Mucosa of stomach (tissue), 1 donor: Measurements from ENCODE around the gene FBXO31.

Experiments
- H3K27me3 ChIP-seq: one replicate; pipeline ENCODE4 v1.7.0; 2013; ENCODE audit warnings: mild to moderate bottlenecking, low read length; ENCODE audit not compliant: control insufficient read depth, insufficient read depth
- H3K36me3 ChIP-seq: one replicate; pipeline ENCODE4 v1.7.0; 2013; ENCODE audit warnings: low read length; ENCODE audit not compliant: control insufficient read depth, insufficient read depth
- H3K4me1 ChIP-seq: one replicate; pipeline ENCODE4 v1.7.0; 2013; ENCODE audit warnings: mild to moderate bottlenecking, low read length; ENCODE audit not compliant: control insufficient read depth, insufficient read depth
- H3K4me3 ChIP-seq: one replicate; pipeline ENCODE4 v1.7.0; 2013; ENCODE audit warnings: low read length
- H3K9ac ChIP-seq: one replicate; pipeline ENCODE4 v1.7.0; 2013; ENCODE audit warnings: mild to moderate bottlenecking, low read length, moderate library complexity
- H3K9me3 ChIP-seq: one replicate; pipeline ENCODE4 v1.7.0; 2013; ENCODE audit warnings: mild to moderate bottlenecking, low read length, moderate library complexity; ENCODE audit not compliant: control insufficient read depth
- donor health status: Pancreatic carcinoma.

The FBXO31 gene

GRCh38 chr16:87321336-87322107 lies 62.1 kb downstream of the FBXO31 start:
- Histone ChIP-seq H3K4me3 (no peak overlapping the region), H3K36me3 (no peaks in the 10 kb centered on the region), H3K9me3 (no peaks in the 10 kb centered on the region), H3K4me1 (peaks cover 16% of the 10 kb centered on the region), H3K27me3 (no peaks in the 10 kb centered on the region), H3K9ac (no peak overlapping the region)

GRCh38 chr16:87320510-87321227 lies 62.9 kb downstream of the FBXO31 start:
- Histone ChIP-seq H3K9me3 (no peaks in the 10 kb centered on the region), H3K27me3 (no peaks in the 10 kb centered on the region), H3K9ac (no peak overlapping the region), H3K36me3 (no peaks in the 10 kb centered on the region), H3K4me3 (no peak overlapping the region), H3K4me1 (peaks cover 16% of the 10 kb centered on the region)

DNA sequence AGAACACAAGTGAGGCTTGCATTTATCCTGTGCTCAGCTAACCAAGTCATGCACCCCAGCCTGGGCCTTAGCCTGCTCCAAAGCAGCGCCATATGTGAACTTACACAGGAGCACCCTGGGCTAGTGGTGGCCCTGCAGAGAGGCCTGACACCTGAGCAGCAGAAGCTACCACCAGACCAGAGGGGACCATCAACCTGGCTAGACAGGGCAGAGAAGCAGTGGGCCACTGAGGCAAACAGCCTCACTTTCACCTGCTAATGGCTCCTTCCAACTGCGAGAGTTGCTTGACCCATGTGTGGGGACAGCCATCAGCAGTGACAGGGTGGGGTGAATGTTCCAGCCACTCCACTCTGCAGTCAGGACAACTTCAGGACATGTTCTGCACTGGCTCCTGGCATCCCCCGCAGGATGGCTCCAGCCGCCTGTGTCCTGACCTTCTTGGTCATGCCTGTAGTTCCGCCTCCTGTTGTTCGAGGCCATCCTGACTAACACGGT lies 63.5 kb downstream of the FBXO31 start:
- no peak overlapping the region for H3K9ac ChIP-seq
- H3K36me3 ChIP-seq = no peaks in the 10 kb centered on the region
- H3K9me3 ChIP-seq = no peaks in the 10 kb centered on the region
- peaks cover 15% of the 10 kb centered on the region for H3K4me1 ChIP-seq
- H3K4me3 ChIP-seq = no peak overlapping the region
- H3K27me3 ChIP-seq = no peaks in the 10 kb centered on the region

DNA sequence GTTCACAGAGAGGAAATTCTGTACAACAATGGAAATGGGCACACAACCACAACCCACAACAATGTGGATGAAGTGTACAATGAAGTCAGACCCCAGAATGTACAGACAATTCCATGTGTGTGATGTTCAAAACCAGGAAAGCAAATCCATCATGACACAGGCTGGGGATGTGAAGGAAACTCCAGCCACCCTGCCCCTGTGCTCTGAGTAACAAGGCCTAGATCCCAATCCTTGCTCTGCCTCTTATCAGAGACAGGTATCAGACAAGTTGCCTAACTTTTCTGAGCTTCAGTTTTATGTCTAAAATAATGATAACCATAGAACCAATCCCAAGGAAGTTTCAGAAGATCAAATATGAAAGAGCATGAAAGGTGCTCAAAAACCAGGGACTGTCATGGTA lies 64.6 kb downstream of the FBXO31 start:
- Histone ChIP-seq H3K27me3 (no peaks in the 10 kb centered on the region), H3K4me3 (no peak overlapping the region), H3K9me3 (no peaks in the 10 kb centered on the region), H3K4me1 (peaks cover 8% of the 10 kb centered on the region), H3K36me3 (no peaks in the 10 kb centered on the region), H3K9ac (no peak overlapping the region)

- Histone ChIP-seq H3K9ac (peak overlapping the region; percentile 98), H3K4me1 (peaks cover 8% of the 10 kb centered on the region), H3K27me3 (no peaks in the 10 kb centered on the region), H3K36me3 (no peaks in the 10 kb centered on the region), H3K4me3 (peak overlapping the region; percentile 71), H3K9me3 (no peaks in the 10 kb centered on the region)
Measured at GRCh38 chr16:87317750-87318644, 65.6 kb downstream of the FBXO31 start.

- peak within 1 kb of the TSS; percentile 71 for H3K4me3 ChIP-seq
- no peaks in the 10 kb centered on the region for H3K27me3 ChIP-seq
- H3K9ac ChIP-seq = peak within 1 kb of the TSS; percentile 98
- H3K36me3 ChIP-seq = no peaks in the 10 kb centered on the region
- peaks cover 8% of the 10 kb centered on the region for H3K4me1 ChIP-seq
- H3K9me3 ChIP-seq = no peaks in the 10 kb centered on the region
Measured at GRCh38 chr16:87316923-87317749, 66.4 kb downstream of the FBXO31 start, which contains the start of gene C16orf95. Gene C16orf95 (minus strand): TSS chr16:87317392. CDS start chr16:87317242, 150 bp downstream.

- H3K9ac ChIP-seq = peak overlapping the region; percentile 98
- H3K9me3 ChIP-seq = no peaks in the 10 kb centered on the region
- no peaks in the 10 kb centered on the region for H3K27me3 ChIP-seq
- no peaks in the 10 kb centered on the region for H3K36me3 ChIP-seq
- H3K4me3 ChIP-seq = no peak overlapping the region
- H3K4me1 ChIP-seq = peaks cover 8% of the 10 kb centered on the region
Measured at GRCh38 chr16:87316450-87316922, 67.1 kb downstream of the FBXO31 start.

GRCh38 chr16:87314990-87315420 lies 68.6 kb downstream of the FBXO31 start:
- Histone ChIP-seq H3K27me3 (no peaks in the 10 kb centered on the region), H3K36me3 (no peaks in the 10 kb centered on the region), H3K9me3 (no peaks in the 10 kb centered on the region), H3K4me1 (peaks cover 8% of the 10 kb centered on the region), H3K4me3 (no peak overlapping the region), H3K9ac (no peak overlapping the region)

DNA sequence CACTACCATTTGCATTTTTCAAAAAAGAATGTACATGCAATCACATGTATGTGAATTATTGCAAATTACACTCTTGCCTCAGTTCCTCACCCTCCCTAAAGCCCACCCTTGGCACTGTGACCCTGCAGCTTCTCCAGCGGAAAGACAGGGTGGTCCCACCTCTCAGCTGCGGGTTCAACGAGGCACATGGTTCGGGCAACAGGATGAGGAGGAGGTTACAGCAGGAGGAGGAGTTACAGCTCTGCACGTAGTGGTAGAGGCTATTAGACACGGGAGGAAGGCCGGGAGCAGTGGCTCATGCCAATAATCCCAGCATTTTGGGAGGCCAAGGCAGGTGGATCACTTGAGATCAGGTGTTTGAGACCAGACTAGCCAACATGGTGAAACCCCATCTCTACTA lies 71.6 kb downstream of the FBXO31 start:
- Histone ChIP-seq H3K4me3 (no peak overlapping the region), H3K4me1 (no peaks in the 10 kb centered on the region), H3K9ac (no peak overlapping the region), H3K9me3 (no peaks in the 10 kb centered on the region), H3K36me3 (no peaks in the 10 kb centered on the region), H3K27me3 (no peaks in the 10 kb centered on the region)

DNA sequence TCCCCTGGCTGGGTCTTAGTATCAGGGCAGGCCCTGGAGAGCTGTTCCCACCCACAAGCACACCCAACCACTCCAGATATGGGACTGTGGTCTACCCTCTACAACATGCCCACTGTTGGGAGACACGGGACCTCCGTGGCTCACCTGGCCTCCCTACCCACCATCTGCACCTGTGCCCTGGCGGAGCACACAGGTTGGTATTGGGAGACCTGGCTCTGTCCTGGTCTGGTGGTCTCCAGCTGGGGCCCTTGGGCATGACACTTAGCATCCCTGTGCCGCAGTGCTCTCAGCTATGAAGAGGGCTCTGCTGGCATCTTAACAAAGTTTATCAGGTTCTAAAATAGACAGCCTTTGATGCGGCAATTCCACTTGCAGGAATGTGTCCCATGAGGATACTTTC lies 72.2 kb downstream of the FBXO31 start:
- H3K4me3 ChIP-seq = no peak overlapping the region
- H3K9me3 ChIP-seq = no peaks in the 10 kb centered on the region
- H3K9ac ChIP-seq = no peak overlapping the region
- H3K27me3 ChIP-seq = no peaks in the 10 kb centered on the region
- no peaks in the 10 kb centered on the region for H3K4me1 ChIP-seq
- no peaks in the 10 kb centered on the region for H3K36me3 ChIP-seq

DNA sequence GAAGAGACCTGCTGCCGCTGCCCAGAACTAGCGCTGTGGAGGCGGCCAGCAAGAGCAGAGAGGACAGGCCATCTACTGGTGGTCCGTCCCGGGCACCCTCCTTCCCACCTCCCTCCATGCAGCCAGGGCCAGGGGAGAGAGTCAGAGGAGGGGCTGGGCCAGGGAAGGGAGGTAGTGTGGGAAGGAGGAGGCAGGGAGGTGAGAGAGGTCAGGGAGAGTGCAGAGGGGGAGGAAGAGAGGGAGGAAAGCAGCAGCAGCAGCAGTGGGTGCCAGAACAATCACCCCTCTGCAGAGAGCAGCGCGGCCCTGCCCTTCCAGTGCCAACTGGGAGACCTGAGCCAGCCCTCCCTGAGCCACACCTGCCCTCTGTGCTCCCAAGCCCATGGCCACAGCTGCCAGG lies 73.0 kb downstream of the FBXO31 start:
- H3K9ac ChIP-seq = no peak overlapping the region
- H3K4me1 ChIP-seq = no peaks in the 10 kb centered on the region
- H3K36me3 ChIP-seq = no peaks in the 10 kb centered on the region
- peaks cover 5% of the 10 kb centered on the region for H3K27me3 ChIP-seq
- no peaks in the 10 kb centered on the region for H3K9me3 ChIP-seq
- H3K4me3 ChIP-seq = no peak overlapping the region
